Suprapubic skin (tissue), 4 donors: ENCODE measurements around the gene NPAS2.

Experiments
- CTCF ChIP-seq, 2 donors: fragments of 200-600 bp in 1 of 2; fragments of 450-650 bp in 1 of 2; sonication (generic) in 1 of 2; IDR thresholded peaks; one replicate each; pipeline ENCODE4 v1.5.1; 2016 to 2019; ENCODE audit warnings: antibody characterized with exemption in 2 of 2, mild to moderate bottlenecking in 1 of 2, moderate library complexity in 1 of 2
- POLR2A ChIP-seq, 2 donors: fragments of 450-650 bp; IDR thresholded peaks; one replicate each; pipeline ENCODE4 v1.6.1; 2017; ENCODE audit warnings: antibody characterized with exemption in 2 of 2, mild to moderate bottlenecking in 2 of 2, moderate library complexity in 2 of 2
- POLR2AphosphoS5 ChIP-seq, 3 donors: sonication (generic); formaldehyde crosslinking; IDR thresholded peaks; one replicate each; pipeline ENCODE4 v1.6.1; 2017; ENCODE audit warnings: antibody characterized with exemption in 3 of 3

DNA sequence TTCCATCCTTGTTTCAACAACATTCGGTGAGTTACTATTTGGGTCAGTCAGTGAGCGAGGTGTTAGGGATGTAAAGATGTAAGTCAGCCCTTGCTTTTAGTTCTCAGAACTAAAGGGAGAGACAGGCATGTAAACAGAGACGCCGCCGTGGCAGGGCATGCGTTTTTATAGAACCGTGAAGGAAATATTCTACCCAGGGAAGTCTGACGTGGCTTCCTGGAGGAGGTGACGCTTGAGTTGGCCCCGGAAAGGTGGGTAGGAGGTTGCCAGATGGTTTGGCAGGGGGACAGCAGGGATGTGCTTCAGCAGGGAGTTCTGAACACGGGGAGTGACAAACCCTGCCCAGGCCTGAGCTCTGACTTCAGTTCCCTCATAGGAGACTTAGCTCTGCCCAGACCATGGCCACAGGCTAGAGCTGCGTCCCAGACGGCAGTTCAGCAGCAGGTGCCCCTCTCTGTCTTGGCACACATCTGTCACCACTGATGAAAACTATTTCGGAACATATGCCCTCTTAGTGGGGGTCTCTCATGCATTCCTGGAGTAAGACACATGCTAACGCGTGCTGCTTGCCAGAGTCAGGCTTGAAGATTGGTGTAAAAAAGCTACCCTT lies 158.7 kb downstream of the NPAS2 start:
- TF ChIP-seq CTCF (IDR thresholded peaks at IDR 0.05) (no peak), POLR2A (IDR thresholded peaks at IDR 0.05) (no peak), POLR2AphosphoS5 (IDR thresholded peaks at IDR 0.05) (no peak)
